Stimulated activated CD4-positive, alpha-beta T cell treated with anti-CD3 and anti-CD28 coated beads, Interleukin-2, amount 100 ng/mL, for 48 hours (primary cell): Measurements from ENCODE around the gene SIK1.
"Not testable (repeated sequence)": the region's sequence is repeated elsewhere in the genome, so short reads cannot be mapped to it uniquely, and the experiment has no call there.

Source experiments
- DNase-seq, 2 donors: peaks; one replicate each; pipeline ENCODE4 v3.0.0-alpha.2; 2020

The SIK1 gene

DNA sequence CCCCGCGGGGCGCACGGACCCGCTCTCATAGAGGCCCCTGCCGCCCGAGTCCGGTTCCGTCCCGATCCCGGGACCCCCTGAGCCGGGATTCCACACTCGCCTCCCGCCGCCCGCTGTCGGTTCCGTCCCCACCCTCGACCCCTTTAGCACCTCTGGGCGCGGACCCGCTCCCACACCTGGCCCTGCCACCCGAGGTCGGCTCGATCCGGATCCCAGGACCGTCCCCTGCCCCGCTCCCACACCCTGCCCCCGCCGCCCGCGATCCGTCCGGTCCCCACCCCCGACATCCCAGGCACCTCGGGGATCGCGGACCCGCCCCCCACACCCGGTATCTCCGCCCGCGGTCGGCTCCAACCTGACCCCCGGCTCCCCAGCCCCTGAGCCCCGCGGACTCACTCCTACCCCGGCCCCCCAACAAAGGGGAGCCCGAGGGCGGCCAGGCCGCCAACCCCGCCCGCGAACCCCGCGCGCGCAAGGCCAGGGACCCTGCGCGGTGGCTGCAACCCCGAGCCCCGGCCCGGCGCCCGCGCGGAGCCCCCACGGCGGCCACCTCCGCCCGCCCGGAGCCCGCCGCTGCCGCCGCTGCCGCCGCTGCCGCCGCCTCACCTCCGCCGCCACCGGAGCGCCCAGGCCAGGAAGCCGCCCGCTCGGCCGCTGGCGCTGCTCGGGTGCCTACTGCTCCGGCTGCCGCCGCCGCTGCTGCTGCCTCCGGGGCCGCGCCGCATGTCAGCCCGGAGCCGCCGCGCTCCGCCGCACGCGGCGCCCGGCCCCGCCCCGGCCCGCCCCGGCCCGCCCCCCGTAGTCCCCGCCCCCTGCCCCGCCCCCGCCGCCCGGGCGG lies at the start of gene SIK1:
Gene SIK1 (minus strand): TSS at position 728 of the 838 bp plus-strand sequence. CDS start 953 bp downstream, outside the sequence.
- not testable (repeated sequence) for DNase-seq

DNA sequence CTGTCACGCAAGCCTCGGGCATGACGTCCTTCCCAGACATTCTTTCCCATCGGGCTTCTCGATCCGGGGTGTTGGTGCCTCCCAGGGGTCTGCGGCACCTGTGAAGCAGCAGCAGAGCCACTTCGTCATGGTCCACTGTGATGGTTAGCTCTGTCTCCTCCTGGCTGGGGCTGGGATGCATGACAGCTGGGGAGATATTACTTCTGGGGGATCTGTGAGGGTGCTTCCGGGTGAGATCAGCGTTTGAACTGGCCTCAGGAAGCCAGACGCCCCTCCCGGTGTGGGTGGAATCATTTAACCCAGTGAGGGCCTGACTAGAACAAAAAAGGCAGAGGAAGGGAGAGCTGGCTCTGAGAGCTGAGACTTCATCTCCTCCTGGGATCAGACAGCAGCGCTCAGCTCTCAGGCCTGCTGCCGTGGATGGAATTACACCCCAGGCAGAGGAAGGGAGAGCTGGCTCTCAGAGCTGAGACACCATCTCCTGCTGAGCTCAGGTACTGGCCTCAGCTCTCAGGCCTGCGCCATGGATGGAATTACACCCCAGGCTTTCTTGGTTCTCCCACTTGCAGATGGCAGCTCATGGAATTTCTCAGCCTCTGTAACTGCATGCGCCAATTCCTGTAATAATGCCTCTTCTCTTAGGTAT lies 44.8 kb upstream of the SIK1 start:
- not testable (repeated sequence) for DNase-seq

DNA sequence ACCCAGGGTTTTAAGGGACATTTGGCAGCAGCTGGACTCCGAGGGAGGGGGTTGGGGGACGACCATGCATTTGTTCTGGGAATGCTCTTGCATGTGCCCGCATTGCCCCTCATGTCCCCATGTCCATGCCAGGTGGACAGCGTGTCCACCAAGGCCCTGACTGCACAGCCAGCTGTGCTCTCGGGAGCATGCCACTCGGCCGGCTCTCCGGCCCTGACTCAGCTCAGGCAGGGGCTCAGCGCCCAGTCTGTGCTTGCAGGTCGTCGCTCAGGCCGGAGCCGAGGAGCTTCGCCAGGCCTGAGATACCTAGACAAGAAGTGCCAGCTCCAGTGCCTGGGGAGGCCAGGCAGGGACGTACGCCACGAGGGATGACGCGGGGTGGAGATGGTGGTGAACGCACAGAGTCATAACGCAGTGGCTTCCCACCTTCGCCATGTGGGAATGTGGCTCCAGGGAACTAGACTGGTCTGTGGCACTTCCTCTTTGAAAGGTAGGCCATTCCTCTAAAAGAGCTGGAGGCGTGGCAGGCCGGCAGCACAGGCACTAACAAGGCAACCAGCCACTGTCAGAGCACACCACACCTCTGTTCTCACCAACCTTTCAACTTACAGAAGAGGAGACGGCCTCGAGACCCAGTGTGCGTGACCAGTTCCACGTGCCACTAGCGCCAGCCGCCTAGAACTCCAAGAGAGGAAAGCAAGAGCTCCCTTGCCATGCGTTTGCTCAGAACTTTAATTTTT lies 43.0 kb upstream of the SIK1 start:
- not testable (repeated sequence) for DNase-seq

DNA sequence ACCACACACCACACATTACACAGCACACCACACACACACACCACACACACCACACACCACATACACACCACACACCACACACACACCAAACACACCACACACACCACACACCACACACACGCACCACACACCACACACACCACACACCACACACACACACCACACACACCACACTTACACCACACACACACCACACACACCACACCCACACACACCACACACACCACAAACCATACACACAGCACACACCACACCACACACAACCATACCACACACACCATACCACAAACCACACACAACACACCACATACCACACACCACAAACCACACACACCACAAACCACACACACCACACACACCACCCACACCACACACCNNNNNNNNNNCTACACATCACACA lies 40.9 kb upstream of the SIK1 start:
- peak; percentile 0 for DNase-seq

DNA sequence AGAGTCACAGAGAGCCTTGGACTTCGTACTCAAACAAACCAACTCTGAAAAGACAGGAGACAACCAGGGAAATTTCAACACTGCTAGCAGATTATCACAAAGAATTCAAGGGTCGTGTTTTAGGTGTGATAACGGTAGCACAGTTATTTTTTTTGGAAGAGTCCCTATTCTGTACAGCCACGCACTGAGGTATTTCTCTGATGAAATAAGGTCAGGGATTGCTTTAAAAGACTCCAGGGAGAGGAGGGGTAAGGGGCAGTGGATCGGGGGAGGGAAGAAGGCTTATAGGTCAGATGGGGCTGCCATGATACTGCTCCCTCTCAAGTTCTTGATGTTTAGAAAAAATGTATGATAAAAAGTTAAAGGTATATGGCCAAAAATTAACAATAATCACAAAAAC lies 38.2 kb upstream of the SIK1 start:
- not testable (repeated sequence) for DNase-seq

DNA sequence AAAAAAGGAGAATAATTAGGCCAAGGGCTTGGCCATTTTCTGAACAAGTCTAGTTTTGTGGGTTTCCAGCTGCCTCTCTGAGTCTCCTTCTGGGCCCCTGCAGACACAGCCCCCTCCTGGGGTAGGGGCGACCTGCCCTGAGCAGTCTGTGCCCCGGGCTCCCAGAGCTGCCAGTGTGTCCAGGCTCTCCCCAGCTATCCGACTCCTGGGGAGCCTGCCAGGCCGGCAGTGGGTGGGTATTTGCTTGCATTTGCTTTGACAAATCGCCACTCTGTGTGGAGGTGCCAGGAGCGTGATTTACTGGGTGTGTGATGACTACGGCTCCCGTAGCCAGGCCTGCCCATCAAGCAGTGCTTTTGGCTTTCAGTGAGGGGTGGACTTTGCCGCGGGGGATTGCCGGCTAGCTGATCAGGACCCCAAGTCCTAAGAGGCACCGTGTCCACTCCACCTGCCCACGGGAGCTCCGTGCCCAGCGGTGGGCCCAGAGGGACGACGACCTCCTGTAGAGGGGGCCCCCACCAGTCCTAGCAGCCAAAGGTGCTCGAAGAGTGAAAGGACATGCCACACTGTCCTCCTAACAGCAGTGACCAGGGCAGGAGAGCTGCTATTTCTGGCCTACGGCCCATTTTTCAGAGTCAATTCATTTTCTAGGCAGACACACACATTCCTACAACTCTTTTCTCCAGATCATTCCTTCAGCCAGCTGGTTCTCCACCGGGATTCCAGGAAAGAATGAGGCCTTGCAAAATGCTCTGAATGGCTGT lies 36.7 kb upstream of the SIK1 start:
- DNase-seq, result not testable (repeated sequence)

DNA sequence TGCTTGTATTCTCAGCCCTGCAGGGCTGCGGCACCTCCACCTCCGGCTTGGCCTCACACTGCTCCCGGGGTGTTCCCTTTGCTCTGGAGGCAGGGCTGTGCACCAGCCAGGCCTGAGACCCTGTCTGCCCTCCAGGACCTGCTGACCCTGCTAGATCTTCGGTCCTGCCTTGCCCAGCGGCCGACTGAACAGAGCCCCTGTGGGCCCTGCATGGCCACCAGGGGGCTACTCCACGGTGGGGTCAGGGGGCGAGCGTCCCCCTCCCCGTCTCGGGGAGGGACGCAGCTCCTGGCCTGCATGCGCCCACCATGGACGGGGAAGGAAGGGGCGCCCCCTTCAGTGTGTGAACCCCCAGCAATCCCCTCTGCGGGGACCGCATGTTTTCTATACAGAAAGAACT lies 36.0 kb upstream of the SIK1 start:
- not testable (repeated sequence) for DNase-seq

DNA sequence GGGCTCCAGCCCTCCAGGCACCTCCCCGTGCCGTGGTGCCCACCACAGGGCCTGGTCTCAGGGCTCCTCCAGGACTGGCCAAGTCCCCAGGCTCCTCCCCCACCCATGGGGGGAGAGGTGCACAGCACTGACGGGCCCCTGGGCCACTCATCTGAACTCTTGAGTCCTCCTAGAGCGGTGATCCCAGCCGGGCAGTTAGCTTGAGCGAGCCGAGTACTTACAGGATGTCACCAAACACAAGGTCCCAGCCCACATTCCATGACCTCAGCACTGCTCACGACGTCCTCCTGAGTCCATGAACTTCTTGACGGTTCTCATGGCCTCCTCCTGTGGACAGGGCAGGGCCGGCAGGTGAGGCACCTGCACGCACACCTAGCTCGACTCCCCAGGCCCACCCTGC lies 33.5 kb upstream of the SIK1 start:
- not testable (repeated sequence) for DNase-seq

DNA sequence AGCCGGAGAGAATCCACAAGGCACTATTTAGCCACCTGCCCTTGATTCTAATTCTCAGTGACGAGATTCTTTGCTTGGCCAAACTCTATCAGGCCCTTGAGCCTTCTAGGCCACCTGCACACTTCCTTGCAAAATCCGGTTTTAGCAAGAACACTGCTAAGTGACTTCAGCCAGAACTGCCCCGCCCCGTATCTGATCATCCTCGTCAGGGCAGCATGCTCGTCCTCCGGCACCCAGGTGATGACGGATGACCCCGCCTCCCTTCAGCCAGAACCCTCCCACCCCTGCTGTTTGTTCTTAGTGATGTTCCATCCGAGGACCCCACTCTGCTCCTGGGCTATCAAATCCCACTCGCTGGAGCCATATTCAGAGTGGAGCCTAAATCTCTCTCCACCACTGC lies 32.1 kb upstream of the SIK1 start:
- not testable (repeated sequence) for DNase-seq

DNA sequence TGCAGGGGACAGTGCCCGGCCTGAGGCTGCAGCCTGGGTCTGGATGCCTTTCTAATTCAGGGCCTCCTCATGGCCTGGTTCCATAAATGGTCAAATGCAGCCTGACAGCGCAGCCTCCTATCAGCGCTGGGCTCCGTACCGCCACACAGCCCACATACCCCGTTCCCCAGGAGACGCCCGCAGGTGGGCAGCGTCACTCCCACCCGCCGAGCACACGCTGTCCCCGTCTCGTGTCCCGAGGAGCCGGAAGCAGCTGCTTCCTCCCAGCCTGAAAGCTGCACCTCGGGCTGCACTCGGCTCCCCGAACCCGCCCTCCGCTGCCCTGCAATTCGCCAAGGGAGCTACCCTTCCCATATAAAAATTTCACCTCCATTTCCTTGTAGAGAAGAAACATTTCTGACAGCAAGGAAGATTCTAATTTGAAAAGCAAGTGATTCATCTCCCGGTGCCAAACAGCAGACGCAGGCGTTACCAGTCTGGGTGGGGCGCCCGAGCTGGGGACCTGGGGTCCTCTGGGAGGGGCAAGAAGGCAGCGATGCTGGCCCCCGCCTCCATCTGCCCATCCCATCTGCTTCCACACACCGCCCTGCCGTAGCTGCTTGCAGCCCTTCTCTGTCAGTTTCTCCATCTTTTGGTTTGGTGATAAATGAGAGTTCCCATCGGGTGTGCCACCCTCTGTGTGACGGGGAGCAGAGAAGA lies 29.8 kb upstream of the SIK1 start:
- DNase-seq, result not testable (repeated sequence)

DNA sequence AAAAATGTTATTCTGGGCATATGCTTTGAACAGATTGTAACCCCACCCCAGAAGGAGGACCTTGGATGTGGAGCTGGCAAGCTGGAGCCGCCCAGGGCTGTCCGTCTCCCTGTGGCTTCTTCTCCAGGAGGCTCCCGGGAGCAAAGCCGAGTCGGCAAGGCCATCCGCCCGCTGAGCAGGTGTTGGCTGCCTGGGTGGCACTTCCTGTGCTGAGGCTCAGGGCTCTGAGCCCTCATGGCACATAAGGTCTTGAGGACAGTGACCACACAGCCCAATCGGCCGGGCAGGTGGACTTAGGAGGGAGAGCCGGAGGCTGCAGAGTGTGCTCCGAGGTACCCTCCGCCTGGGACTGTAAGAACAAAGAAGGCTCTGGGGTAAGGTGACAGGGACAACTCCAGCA lies 28.8 kb upstream of the SIK1 start:
- DNase-seq, result not testable (repeated sequence)

DNA sequence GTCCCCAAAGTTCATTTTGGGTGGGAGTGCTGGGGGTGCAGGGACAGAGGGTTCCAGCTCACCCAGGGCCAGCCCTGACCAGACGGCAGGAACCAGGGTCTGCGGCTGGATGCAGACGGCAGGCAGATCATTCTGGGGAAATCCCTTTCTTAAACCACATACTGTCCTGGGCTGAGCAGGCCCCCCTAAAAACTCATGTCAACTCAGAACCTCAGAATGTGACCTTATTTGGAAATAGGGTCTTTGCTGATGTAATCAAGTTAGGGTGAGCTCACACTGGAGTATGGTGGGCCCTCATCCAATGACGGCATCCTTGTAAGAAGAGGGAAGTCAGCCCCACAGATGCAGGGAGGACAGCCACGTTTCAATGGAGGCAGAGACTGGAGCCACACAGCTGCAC lies 27.2 kb upstream of the SIK1 start:
- DNase-seq, result not testable (repeated sequence)

DNA sequence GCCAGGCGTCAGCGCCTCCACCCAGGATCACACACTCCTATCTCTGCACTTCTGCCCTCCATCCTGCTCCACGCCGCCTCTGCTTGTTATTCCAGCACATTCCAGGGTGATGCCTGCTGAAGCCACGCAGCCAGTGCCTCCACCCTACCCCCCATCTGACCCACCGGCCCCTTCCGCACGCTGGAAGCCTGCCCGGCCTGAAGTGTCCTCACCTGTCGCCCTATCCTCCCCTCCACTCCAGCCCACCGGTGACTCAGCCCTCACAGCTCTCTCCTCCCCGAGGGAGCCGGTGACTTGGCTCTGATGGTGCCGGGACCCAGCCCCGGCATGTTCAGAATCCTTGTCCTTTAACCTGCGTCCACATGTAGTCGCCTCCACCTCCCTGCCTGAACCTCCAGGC lies 24.9 kb upstream of the SIK1 start:
- not testable (repeated sequence) for DNase-seq

DNA sequence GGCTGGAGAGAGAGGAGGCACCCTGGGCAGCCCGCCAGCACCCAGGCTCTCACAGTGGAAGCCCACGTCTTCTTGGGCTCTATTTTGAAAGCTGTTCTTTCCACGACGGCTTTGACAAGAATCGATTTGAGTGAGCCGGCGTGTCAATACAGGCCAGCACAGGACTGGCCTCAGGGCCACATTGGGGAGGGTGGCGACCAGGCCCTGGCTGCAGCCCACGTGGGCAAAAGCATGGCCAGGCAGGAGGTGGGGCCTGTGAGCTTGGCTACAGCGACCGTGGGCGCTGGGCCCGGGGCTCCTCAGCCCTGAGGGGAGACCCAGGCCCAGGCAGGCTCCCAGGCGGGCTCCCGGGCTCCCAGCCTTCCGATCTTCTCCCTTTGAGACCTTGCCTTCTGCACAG lies 23.4 kb upstream of the SIK1 start:
- not testable (repeated sequence) for DNase-seq

DNA sequence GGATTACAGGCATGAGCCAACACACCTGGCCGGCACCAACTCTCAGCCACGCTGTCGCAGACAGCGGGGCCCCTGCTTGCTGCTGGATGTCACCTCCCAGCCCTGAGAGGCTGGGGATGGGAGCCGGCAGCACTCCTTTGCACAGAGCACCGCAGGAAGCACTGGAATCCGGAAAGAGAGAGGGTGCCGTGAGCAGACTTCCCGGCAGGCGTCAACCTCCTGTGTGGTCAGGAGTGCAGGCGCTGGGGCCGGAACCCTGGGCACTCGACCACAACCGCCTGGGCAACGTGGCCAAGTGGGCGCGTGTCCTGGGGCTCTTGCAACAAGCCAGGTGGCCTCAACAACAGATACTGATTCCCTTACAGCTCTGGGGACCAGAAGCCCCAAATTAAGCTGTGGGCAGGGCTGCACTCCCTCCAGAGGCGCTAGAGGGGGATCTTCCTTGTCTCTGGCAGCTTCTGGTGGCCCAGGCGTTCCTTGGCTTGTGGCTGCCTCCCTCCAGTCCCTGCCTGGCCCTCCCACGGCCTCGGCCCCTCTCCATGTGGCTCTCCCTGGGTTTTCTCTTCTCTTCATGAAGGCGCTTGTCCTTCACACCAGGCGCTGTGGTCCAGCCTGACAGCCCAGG lies 20.5 kb upstream of the SIK1 start:
- DNase-seq, result not testable (repeated sequence)

DNA sequence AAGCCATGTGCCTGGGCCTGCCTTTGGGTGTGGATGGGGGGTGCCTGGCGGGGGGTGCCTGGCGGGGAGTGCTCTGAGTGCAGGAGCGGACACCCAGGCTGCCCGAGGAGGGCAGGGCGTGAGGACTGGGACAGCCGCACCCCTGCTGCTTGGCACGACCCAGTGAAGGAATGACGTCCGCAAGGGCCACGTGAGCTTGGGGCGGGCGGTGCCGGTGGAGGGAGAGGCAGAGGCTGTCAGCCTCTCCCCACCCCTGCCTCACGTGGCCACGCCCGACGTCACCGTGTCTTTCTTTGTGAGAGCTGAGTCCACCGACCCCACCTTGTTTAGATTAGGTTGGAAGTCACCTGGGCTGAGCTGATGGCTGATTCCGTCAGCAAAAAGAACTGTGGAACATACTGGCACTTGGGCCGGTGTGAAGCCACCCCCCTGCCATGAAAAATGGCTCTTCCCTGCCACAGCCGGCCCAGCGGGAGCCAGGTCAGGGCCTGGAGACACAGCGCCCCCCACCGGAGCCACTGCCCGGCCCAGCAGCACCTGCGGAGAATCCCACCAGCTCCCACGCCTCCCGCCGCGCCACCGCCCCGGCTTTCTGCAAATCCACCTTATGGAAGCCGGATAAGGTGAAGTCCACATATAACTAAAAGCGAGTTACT lies 19.5 kb upstream of the SIK1 start:
- not testable (repeated sequence) for DNase-seq

DNA sequence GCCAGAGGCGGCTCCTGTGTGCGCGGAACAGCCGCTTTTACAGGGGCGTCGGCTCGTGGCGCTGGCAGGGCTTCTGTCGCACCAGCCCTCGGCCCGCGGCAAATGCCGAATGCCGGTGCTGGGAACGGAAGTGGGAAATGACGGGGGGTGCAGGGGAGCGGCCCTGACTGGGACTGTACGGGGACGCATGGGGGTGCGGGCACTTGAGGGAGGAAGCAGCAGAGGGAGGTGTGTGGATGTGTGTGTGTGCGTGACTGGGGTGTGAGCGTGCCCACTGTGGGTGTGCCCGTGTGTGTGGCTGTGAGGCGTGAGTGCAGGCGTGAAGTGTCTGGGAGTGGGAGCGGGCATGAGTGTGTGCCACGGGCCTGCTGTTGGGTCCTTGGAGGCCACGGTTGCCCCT lies 17.6 kb upstream of the SIK1 start:
- DNase-seq, result not testable (repeated sequence)

DNA sequence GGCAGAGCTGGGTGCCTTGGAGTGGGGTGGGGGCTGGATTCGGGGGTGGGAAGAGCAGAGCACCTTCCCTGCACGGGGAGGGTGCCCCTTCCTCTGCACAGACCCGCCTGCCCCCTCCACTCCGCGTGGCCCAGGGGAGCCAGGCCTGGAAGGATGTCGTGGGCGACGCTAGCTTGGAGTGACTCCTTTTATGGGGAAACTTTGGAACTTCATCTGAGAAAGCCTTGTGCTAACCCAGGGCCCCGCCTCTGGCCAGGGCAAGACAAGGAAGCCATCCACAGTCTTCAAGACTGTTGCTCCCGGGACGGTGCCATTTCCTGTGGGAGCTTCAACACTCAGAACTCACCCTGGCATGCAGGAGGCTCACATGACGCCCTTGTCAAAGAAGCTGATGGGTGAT lies 15.6 kb upstream of the SIK1 start:
- not testable (repeated sequence) for DNase-seq

DNA sequence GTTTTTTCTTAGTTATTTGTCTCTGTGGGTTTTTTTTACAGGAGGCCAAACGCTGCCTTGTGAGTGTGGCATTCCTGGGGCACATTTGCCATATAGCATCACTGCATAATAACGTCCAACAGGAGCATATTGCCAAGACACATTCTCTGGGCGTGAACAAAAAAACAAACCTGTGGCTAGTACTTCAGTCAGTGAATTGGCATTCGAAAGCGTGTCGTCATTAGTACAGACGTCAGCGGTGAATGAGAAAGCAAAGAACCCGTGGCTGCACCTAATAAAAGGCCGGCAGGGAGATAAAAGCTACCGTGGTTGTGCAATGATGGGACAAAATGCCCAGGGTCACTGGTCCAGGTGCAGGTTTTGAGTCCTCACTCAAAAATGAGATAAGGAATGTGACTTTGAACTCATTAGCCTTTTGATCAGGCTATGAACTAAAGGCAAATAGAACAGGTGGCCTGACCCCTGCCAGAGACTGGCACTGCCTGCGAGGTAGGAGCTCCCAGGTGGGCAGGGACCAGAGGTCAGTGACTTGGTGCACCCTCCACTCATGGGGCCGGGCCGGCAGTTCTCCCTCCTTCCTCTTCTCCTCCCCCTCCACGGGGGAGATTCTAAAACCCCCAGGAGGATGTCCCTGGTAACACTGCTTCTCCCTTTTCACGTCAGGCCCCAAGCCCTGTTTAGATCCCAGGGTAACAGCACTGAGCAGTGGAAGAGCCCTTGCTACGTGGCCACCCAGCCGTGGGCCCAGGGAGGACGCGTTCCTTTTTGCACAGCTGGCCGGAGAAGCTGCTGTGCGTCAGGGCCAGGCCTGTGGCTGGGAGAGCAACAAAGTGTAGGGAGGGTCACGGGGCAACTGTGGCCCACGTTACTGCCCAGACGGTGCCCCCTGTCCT lies 14.2 kb upstream of the SIK1 start:
- not testable (repeated sequence) for DNase-seq
